ENCODE measurements around the gene NUB1. TPM values are rescaled to one million over a fixed set of nuclear protein-coding genes. Genes with fewer than 3 reads are reported as not detected.

Gene NUB1
- total RNA-seq, 2 donors from 2014 or later = 46.4 to 53.7 TPM

GRCh38 chr7:151392426-151392825 is 50.8 kb downstream of the NUB1 start:
- H3K27ac ChIP-seq = no peak overlapping the region
- TF ChIP-seq POLR2AphosphoS5 (IDR thresholded peaks at IDR 0.05) (no peak), CTCF (IDR thresholded peaks at IDR 0.05) (no peak), POLR2A (IDR thresholded peaks at IDR 0.05) (no peak)
- intact Hi-C loops (cut with DNase I) = no loop called here
- H3K36me3 ChIP-seq = no peaks in the 10 kb centered on the region
- no peak overlapping the region for H3K4me3 ChIP-seq
- no peaks in the 10 kb centered on the region for H3K27me3 ChIP-seq (replicated peaks; ENCODE audit: insufficient read depth)
- no peak for DNase-seq (ENCODE audit: low spot score)
- no peaks in the 10 kb centered on the region for H3K9me3 ChIP-seq
- WGBS = 92% methylated on average over 13 of the region's 13 CpGs
- H3K4me1 ChIP-seq (replicated peaks) = no peaks in the 10 kb centered on the region

- 69% methylated on average over 31 of the region's 31 CpGs for WGBS
- H3K36me3 ChIP-seq = no peaks in the 10 kb centered on the region
- no peak for DNase-seq (ENCODE audit: low spot score)
- no peak for TF ChIP-seq POLR2AphosphoS5 (IDR thresholded peaks at IDR 0.05)
- TF ChIP-seq POLR2A (IDR thresholded peaks at IDR 0.05) = no peak
- TF ChIP-seq CTCF (IDR thresholded peaks at IDR 0.05) = no peak
- no peaks in the 10 kb centered on the region for H3K27me3 ChIP-seq (replicated peaks; ENCODE audit: insufficient read depth)
- H3K9me3 ChIP-seq = no peaks in the 10 kb centered on the region
- no peak overlapping the region for H3K4me3 ChIP-seq
- H3K27ac ChIP-seq = no peak overlapping the region
- no peaks in the 10 kb centered on the region for H3K4me1 ChIP-seq (replicated peaks)
- intact Hi-C loops (cut with DNase I) = no loop called here
These were observed 51.7 kb downstream of the NUB1 start for GRCh38 chr7:151393031-151393977.

DNA sequence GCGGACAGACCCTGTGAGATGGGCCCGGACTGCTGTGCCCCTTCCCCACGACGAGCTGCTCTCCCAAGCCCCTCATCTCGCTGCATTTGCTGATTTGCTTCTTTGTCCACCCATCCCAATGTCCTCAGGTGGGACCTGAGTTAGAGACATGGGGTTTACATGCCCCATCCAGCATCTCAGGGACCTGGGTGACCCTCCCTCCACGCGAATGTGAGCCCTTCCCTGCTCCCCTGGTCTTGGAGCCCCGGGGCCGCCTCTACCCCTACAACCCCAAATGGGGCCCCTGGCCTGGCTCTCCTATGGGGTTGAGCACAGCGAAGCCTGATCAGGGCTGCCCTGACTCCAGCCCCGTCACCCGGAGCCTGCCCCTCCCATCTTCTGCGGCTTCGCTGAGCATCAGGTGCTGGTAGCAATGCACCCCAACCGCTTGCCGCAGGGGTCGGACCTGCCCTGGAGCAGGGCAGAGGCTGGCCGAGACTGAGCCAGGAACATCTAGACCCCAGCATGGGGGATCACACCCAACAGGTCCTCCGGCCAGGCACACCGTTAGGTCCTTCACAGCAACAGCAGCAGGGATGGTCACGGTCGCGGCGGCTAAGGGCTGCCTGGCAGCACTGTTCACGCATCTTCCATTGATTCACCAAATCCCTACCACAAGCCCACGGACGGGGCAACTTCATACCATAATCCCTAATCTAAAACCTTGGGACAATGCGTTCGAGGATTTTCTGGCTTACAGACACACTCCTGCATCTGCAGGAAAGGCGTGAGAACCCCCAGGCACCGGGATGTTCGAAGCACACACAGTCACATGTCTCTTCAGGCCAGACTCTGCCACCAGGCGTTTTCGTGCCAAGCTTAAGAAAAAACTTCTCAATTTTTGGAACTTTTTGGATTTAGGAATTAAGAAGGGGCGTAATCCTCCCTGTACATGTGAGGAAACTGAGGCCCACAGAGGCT is 52.7 kb downstream of the NUB1 start:
- intact Hi-C loops (cut with DNase I) = no loop called here
- no peak overlapping the region for H3K27ac ChIP-seq
- no peak for DNase-seq (ENCODE audit: low spot score)
- H3K27me3 ChIP-seq (replicated peaks; ENCODE audit: insufficient read depth) = no peaks in the 10 kb centered on the region
- no peak for TF ChIP-seq POLR2A (IDR thresholded peaks at IDR 0.05)
- TF ChIP-seq CTCF (IDR thresholded peaks at IDR 0.05) = no peak
- TF ChIP-seq POLR2AphosphoS5 (IDR thresholded peaks at IDR 0.05) = no peak
- no peaks in the 10 kb centered on the region for H3K36me3 ChIP-seq
- 91% methylated on average over 34 of the region's 35 CpGs for WGBS
- no peaks in the 10 kb centered on the region for H3K4me1 ChIP-seq (replicated peaks)
- H3K4me3 ChIP-seq = no peak overlapping the region
- no peaks in the 10 kb centered on the region for H3K9me3 ChIP-seq

- Histone ChIP-seq H3K36me3 (no peaks in the 10 kb centered on the region), H3K9me3 (no peaks in the 10 kb centered on the region), H3K27ac (no peak overlapping the region), H3K4me1 (replicated peaks) (no peaks in the 10 kb centered on the region), H3K4me3 (no peak overlapping the region), H3K27me3 (replicated peaks; ENCODE audit: insufficient read depth) (no peaks in the 10 kb centered on the region)
- intact Hi-C loops (cut with DNase I) = no loop called here
- WGBS = 89% methylated on average over 13 of the region's 13 CpGs
- TF ChIP-seq POLR2A (IDR thresholded peaks at IDR 0.05) = no peak
- no peak for TF ChIP-seq POLR2AphosphoS5 (IDR thresholded peaks at IDR 0.05)
- no peak for DNase-seq (ENCODE audit: low spot score)
These were observed 53.4 kb downstream of the NUB1 start for GRCh38 chr7:151395036-151395367.

GRCh38 chr7:151396328-151396970 is 54.8 kb downstream of the NUB1 start:
- no peaks in the 10 kb centered on the region for H3K36me3 ChIP-seq
- no peak overlapping the region for H3K4me3 ChIP-seq
- no peak overlapping the region for H3K27ac ChIP-seq
- intact Hi-C loops (cut with DNase I) = no loop called here
- no peaks in the 10 kb centered on the region for H3K9me3 ChIP-seq
- TF ChIP-seq POLR2AphosphoS5 (IDR thresholded peaks at IDR 0.05) = no peak
- no peak for TF ChIP-seq CTCF (IDR thresholded peaks at IDR 0.05)
- no peaks in the 10 kb centered on the region for H3K4me1 ChIP-seq (replicated peaks)
- DNase-seq (ENCODE audit: low spot score) = no peak
- no peaks in the 10 kb centered on the region for H3K27me3 ChIP-seq (replicated peaks; ENCODE audit: insufficient read depth)
- 94% methylated on average over 10 of the region's 10 CpGs for WGBS
